ENCODE measurements around the gene SEMA6D.

The SEMA6D gene

GRCh38 chr15:47780971-47781370, 63.7 kb downstream of the SEMA6D start:
- in situ Hi-C loops (cut with HindIII; ENCODE audit: low sequenced_read_pairs), result no loop called here

GRCh38 chr15:47781527-47781926, 64.2 kb downstream of the SEMA6D start:
- in situ Hi-C loops (cut with HindIII; ENCODE audit: low sequenced_read_pairs), result no loop called here

- in situ Hi-C loops (cut with HindIII; ENCODE audit: low sequenced_read_pairs), result no loop called here
Observed at GRCh38 chr15:47784820-47785219, 67.5 kb downstream of the SEMA6D start.

GRCh38 chr15:47786371-47786770, 69.1 kb downstream of the SEMA6D start:
- in situ Hi-C loops (cut with HindIII; ENCODE audit: low sequenced_read_pairs), result no loop called here

GRCh38 chr15:47787875-47788274, 70.6 kb downstream of the SEMA6D start:
- in situ Hi-C loops (cut with HindIII; ENCODE audit: low sequenced_read_pairs), result no loop called here

- in situ Hi-C loops (cut with HindIII; ENCODE audit: low sequenced_read_pairs), result no loop called here
Observed at GRCh38 chr15:47788685-47789084, 71.4 kb downstream of the SEMA6D start.

- in situ Hi-C loops (cut with HindIII; ENCODE audit: low sequenced_read_pairs), result no loop called here
Observed at GRCh38 chr15:47791161-47791560, 73.9 kb downstream of the SEMA6D start.

GRCh38 chr15:47792231-47792630, 74.9 kb downstream of the SEMA6D start:
- in situ Hi-C loops (cut with HindIII; ENCODE audit: low sequenced_read_pairs), result no loop called here

- in situ Hi-C loops (cut with HindIII; ENCODE audit: low sequenced_read_pairs), result no loop called here
Observed at GRCh38 chr15:47794252-47794914, 77.1 kb downstream of the SEMA6D start.

- in situ Hi-C loops (cut with HindIII; ENCODE audit: low sequenced_read_pairs), result no loop called here
Observed at GRCh38 chr15:47795864-47796263, 78.6 kb downstream of the SEMA6D start.

- in situ Hi-C loops (cut with HindIII; ENCODE audit: low sequenced_read_pairs), result no loop called here
Observed at GRCh38 chr15:47796339-47796738, 79.0 kb downstream of the SEMA6D start.

GRCh38 chr15:47796830-47797229, 79.5 kb downstream of the SEMA6D start:
- in situ Hi-C loops (cut with HindIII; ENCODE audit: low sequenced_read_pairs), result no loop called here

GRCh38 chr15:47801522-47801921, 84.2 kb downstream of the SEMA6D start:
- in situ Hi-C loops (cut with HindIII; ENCODE audit: low sequenced_read_pairs), result loop anchor here (5.0 kb wide), 1 partner anchor 76 kb away; no protein-coding TSS in a partner anchor

- in situ Hi-C loops (cut with HindIII; ENCODE audit: low sequenced_read_pairs), result loop anchor here (5.0 kb wide), 1 partner anchor 75 kb away; no protein-coding TSS in a partner anchor
Observed at GRCh38 chr15:47802216-47802615, 84.9 kb downstream of the SEMA6D start.

GRCh38 chr15:47803767-47804166, 86.5 kb downstream of the SEMA6D start:
- in situ Hi-C loops (cut with HindIII; ENCODE audit: low sequenced_read_pairs), result loop anchor here (5.0 kb wide), 1 partner anchor 74 kb away; no protein-coding TSS in a partner anchor

- in situ Hi-C loops (cut with HindIII; ENCODE audit: low sequenced_read_pairs), result loop anchor here (5.0 kb wide), 1 partner anchor 73 kb away; no protein-coding TSS in a partner anchor
Observed at GRCh38 chr15:47804733-47805132, 87.4 kb downstream of the SEMA6D start.

GRCh38 chr15:47806008-47806407, 88.7 kb downstream of the SEMA6D start:
- in situ Hi-C loops (cut with HindIII; ENCODE audit: low sequenced_read_pairs), result no loop called here

GRCh38 chr15:47811172-47811571, 93.9 kb downstream of the SEMA6D start:
- in situ Hi-C loops (cut with HindIII; ENCODE audit: low sequenced_read_pairs), result no loop called here

- in situ Hi-C loops (cut with HindIII; ENCODE audit: low sequenced_read_pairs), result no loop called here
Observed at GRCh38 chr15:47812470-47812999, 95.2 kb downstream of the SEMA6D start.

GRCh38 chr15:47813748-47814384, 96.6 kb downstream of the SEMA6D start:
- in situ Hi-C loops (cut with HindIII; ENCODE audit: low sequenced_read_pairs), result no loop called here

GRCh38 chr15:47814620-47815019, 97.3 kb downstream of the SEMA6D start:
- in situ Hi-C loops (cut with HindIII; ENCODE audit: low sequenced_read_pairs), result no loop called here

GRCh38 chr15:47817969-47818548, 100.8 kb downstream of the SEMA6D start:
- in situ Hi-C loops (cut with HindIII; ENCODE audit: low sequenced_read_pairs), result no loop called here
